HG03280 (cell line): ENCODE data around the gene SORD.
"Not testable (repeated sequence)": the region's sequence is repeated elsewhere in the genome, so short reads cannot be mapped to it uniquely, and the experiment has no call there.

ENCODE experiments used
- ATAC-seq: cut with Tn5 transposase; IDR thresholded peaks from one replicate; pipeline ENCODE4 v1.9.1; 2021; ENCODE audit warnings: mild to moderate bottlenecking, moderate library complexity; ENCODE audit not compliant: unreplicated experiment

SORD gene

GRCh38 chr15:45023659-45024225 is 747 bp downstream of the SORD start:
- ATAC-seq, result no peak

GRCh38 chr15:45024649-45025048 is 1.7 kb downstream of the SORD start:
- ATAC-seq, result not testable (repeated sequence)

- ATAC-seq, result not testable (repeated sequence)
Measured at GRCh38 chr15:45025627-45026026, 2.6 kb downstream of the SORD start.

GRCh38 chr15:45026651-45027190 is 3.7 kb downstream of the SORD start:
- no peak for ATAC-seq

GRCh38 chr15:45027220-45027619 is 4.2 kb downstream of the SORD start:
- no peak for ATAC-seq

GRCh38 chr15:45030743-45031142 is 7.7 kb downstream of the SORD start:
- ATAC-seq, result no peak

- ATAC-seq, result not testable (repeated sequence)
Measured at GRCh38 chr15:45031522-45032028, 8.6 kb downstream of the SORD start.

GRCh38 chr15:45032501-45032900 is 9.5 kb downstream of the SORD start:
- not testable (repeated sequence) for ATAC-seq

GRCh38 chr15:45034087-45034486 is 11.1 kb downstream of the SORD start:
- ATAC-seq, result not testable (repeated sequence)

GRCh38 chr15:45034600-45035375 is 11.8 kb downstream of the SORD start:
- ATAC-seq, result not testable (repeated sequence)

GRCh38 chr15:45036812-45037781 is 14.1 kb downstream of the SORD start:
- peak; percentile 83 for ATAC-seq

- ATAC-seq, result no peak
Measured at GRCh38 chr15:45037936-45038335, 14.9 kb downstream of the SORD start.

GRCh38 chr15:45040396-45040795 is 17.4 kb downstream of the SORD start:
- ATAC-seq, result not testable (repeated sequence)

- not testable (repeated sequence) for ATAC-seq
Measured at GRCh38 chr15:45041538-45041937, 18.5 kb downstream of the SORD start.

GRCh38 chr15:45042859-45043258 is 19.9 kb downstream of the SORD start:
- not testable (repeated sequence) for ATAC-seq

GRCh38 chr15:45044270-45044669 is 21.3 kb downstream of the SORD start:
- ATAC-seq, result not testable (repeated sequence)

GRCh38 chr15:45048449-45048793 is 25.4 kb downstream of the SORD start:
- ATAC-seq, result not testable (repeated sequence)

- ATAC-seq, result no peak
Measured at GRCh38 chr15:45048794-45049631, 26.0 kb downstream of the SORD start.

GRCh38 chr15:45050587-45050986 is 27.6 kb downstream of the SORD start:
- no peak for ATAC-seq

GRCh38 chr15:45052676-45053075 is 29.7 kb downstream of the SORD start:
- ATAC-seq, result not testable (repeated sequence)
